Right lobe of liver (tissue), 4 donors: ENCODE data around the gene DEPDC5.

Experiments
- POLR2A ChIP-seq: fragments of 450-650 bp; IDR thresholded peaks from one replicate; pipeline ENCODE4 v1.6.1; 2017; ENCODE audit warnings: antibody characterized with exemption, mild to moderate bottlenecking
- TF ChIP-seq, protein P1 (sequence below), 4 donors: fragments of 200-600 bp in 3 of 4; fragments of 450-650 bp in 1 of 4; IDR thresholded peaks; one replicate each; pipeline versions ENCODE4 v1.5.1 to v1.8.0; 2016 to 2022; ENCODE audit warnings: antibody characterized with exemption in 4 of 4, mild to moderate bottlenecking in 2 of 4
- donor health status: DM: no; HTN: no; CAD: no.
- donor health status: DM: no; HTN: no; CAD: no.
- donor health status: DM: no; HTN: yes; CAD: no.

DNA sequence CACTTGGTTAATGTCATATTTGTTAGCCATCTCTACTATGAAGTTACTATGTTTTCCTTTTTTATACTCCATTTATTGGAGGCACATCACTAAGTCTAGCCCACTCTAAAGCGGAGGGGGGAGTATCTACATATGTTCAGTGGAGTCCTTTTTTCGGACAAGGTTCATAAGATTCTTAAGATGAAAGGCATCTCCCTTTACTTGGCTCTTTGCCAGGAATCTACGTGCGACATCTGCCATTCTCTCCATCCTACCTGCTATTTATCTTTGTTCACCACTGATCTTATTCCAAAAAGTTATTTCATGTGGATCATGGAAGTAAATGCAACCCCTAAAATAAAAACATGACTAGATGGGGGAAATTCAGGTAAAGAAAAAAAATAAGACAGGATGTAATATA is 113.1 kb downstream of the DEPDC5 start:
- TF ChIP-seq POLR2A, result no peak
- TF ChIP-seq, protein P1, sequence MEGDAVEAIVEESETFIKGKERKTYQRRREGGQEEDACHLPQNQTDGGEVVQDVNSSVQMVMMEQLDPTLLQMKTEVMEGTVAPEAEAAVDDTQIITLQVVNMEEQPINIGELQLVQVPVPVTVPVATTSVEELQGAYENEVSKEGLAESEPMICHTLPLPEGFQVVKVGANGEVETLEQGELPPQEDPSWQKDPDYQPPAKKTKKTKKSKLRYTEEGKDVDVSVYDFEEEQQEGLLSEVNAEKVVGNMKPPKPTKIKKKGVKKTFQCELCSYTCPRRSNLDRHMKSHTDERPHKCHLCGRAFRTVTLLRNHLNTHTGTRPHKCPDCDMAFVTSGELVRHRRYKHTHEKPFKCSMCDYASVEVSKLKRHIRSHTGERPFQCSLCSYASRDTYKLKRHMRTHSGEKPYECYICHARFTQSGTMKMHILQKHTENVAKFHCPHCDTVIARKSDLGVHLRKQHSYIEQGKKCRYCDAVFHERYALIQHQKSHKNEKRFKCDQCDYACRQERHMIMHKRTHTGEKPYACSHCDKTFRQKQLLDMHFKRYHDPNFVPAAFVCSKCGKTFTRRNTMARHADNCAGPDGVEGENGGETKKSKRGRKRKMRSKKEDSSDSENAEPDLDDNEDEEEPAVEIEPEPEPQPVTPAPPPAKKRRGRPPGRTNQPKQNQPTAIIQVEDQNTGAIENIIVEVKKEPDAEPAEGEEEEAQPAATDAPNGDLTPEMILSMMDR (IDR thresholded peaks at IDR 0.05), result no peak
